ENCODE results near the gene OR56A5.
A peak's percentile ranks its signal among the peaks of the same experiment; 100 is the strongest.

The OR56A5 gene

GRCh38 chr11:6006846-6007245 lies 38.6 kb upstream of the OR56A5 start, which contains the start of gene OR56A4:
Gene OR56A4, minus strand, starts transcription at chr11:6006946. Its CDS starts 3,954 bp downstream, at chr11:6002992.
- Histone ChIP-seq H3K36me3 (ENCODE audit: control insufficient read depth in 2 of 2, insufficient read depth in 1 of 2, low read length in 2 of 2) (no peaks in the 10 kb centered on the region), H3K4me1 (ENCODE audit: control insufficient read depth, insufficient read depth, low read length) (no peaks in the 10 kb centered on the region), H3K27ac (ENCODE audit: extremely low read depth, low read depth, low read length) (no peak within 1 kb of the TSS), H3K9me3 (ENCODE audit: control insufficient read depth, insufficient read depth, low read depth, low read length) (no peaks in the 10 kb centered on the region), H3K4me3 (ENCODE audit: low read depth, low read length) (no peak within 1 kb of the TSS)
- ChIA-PET CTCF (no interaction called here), POLR2A (no interaction called here)
- no peak for TF ChIP-seq IKZF3 (tag by site-specific recombination; IDR thresholded peaks at IDR 0.05)
- no peak for TF ChIP-seq ZNF843 (tag by site-specific recombination; IDR thresholded peaks at IDR 0.05)

- no peaks in the 10 kb centered on the region for H3K9me3 ChIP-seq (ENCODE audit: control insufficient read depth, insufficient read depth, low read depth, low read length)
- H3K27ac ChIP-seq (ENCODE audit: extremely low read depth, low read depth, low read length) = no peak overlapping the region
- ChIA-PET POLR2A (no interaction called here), CTCF (interaction anchor here (0.7 kb wide), 2 partner anchors 15 to 348 kb away, joined by 3 read pairs; no protein-coding TSS in a partner anchor)
- H3K36me3 ChIP-seq (ENCODE audit: control insufficient read depth in 2 of 2, insufficient read depth in 1 of 2, low read length in 2 of 2) = no peaks in the 10 kb centered on the region
- no peak overlapping the region for H3K4me3 ChIP-seq (ENCODE audit: low read depth, low read length)
- H3K4me1 ChIP-seq (ENCODE audit: control insufficient read depth, insufficient read depth, low read length) = no peaks in the 10 kb centered on the region
- TF ChIP-seq BCL11A (tag by site-specific recombination; IDR thresholded peaks at IDR 0.05; ENCODE audit: low read depth) (no peak), TCF7L2 (IDR thresholded peaks at IDR 0.05; ENCODE audit: borderline replicate concordance, low read depth, low read length) (no peak), ZNF549 (tag by site-specific recombination; IDR thresholded peaks at IDR 0.05) (no peak)
Observed at GRCh38 chr11:6006395-6006794, 38.1 kb upstream of the OR56A5 start.

- Histone ChIP-seq H3K9me3 (ENCODE audit: control insufficient read depth, insufficient read depth, low read depth, low read length) (no peaks in the 10 kb centered on the region), H3K27ac (ENCODE audit: extremely low read depth, low read depth, low read length) (no peak overlapping the region), H3K36me3 (ENCODE audit: control insufficient read depth in 2 of 2, insufficient read depth in 1 of 2, low read length in 2 of 2) (no peaks in the 10 kb centered on the region), H3K4me1 (ENCODE audit: control insufficient read depth, insufficient read depth, low read length) (no peaks in the 10 kb centered on the region), H3K4me3 (ENCODE audit: low read depth, low read length) (no peak overlapping the region)
- ChIA-PET CTCF (interaction anchor here (0.6 kb wide), 2 partner anchors 42 to 322 kb away, joined by 3 read pairs; no protein-coding TSS in a partner anchor), POLR2A (no interaction called here)
- TF ChIP-seq ZNF670 (tag by site-specific recombination; IDR thresholded peaks at IDR 0.05; ENCODE audit: low read depth) (no peak), ATF2 (tag by site-specific recombination; IDR thresholded peaks at IDR 0.05; ENCODE audit: low read depth) (peak; percentile 69)
Observed at GRCh38 chr11:6002202-6002699, 34.0 kb upstream of the OR56A5 start.

GRCh38 chr11:5994791-5995190 lies 26.5 kb upstream of the OR56A5 start:
- no peaks in the 10 kb centered on the region for H3K36me3 ChIP-seq (ENCODE audit: control insufficient read depth in 2 of 2, insufficient read depth in 1 of 2, low read length in 2 of 2)
- no peak overlapping the region for H3K27ac ChIP-seq (ENCODE audit: extremely low read depth, low read depth, low read length)
- ChIA-PET POLR2A (no interaction called here), CTCF (interaction anchor here (0.6 to 1.3 kb wide), 7 partner anchors 10 to 1291 kb away, joined by 3 to 4 read pairs (median 3); no protein-coding TSS in a partner anchor)
- H3K9me3 ChIP-seq (ENCODE audit: control insufficient read depth, insufficient read depth, low read depth, low read length) = no peaks in the 10 kb centered on the region
- no peak overlapping the region for H3K4me3 ChIP-seq (ENCODE audit: low read depth, low read length)
- no peaks in the 10 kb centered on the region for H3K4me1 ChIP-seq (ENCODE audit: control insufficient read depth, insufficient read depth, low read length)
- no peak for TF ChIP-seq ZNF561 (tag by site-specific recombination; IDR thresholded peaks at IDR 0.05; ENCODE audit: borderline replicate concordance)
- TF ChIP-seq ZNF585B (tag by site-specific recombination; IDR thresholded peaks at IDR 0.05) = no peak
- TF ChIP-seq ZNF394 (tag by site-specific recombination; IDR thresholded peaks at IDR 0.05; ENCODE audit: borderline replicate concordance) = no peak
- no peak for TF ChIP-seq ZNF610 (tag by site-specific recombination; IDR thresholded peaks at IDR 0.05; ENCODE audit: borderline replicate concordance)
- TF ChIP-seq ATF2 (tag by site-specific recombination; IDR thresholded peaks at IDR 0.05; ENCODE audit: low read depth) = no peak
- no peak for TF ChIP-seq PRDM2 (tag by site-specific recombination; IDR thresholded peaks at IDR 0.05; ENCODE audit: borderline replicate concordance)
- TF ChIP-seq ZNF157 (tag by site-specific recombination; IDR thresholded peaks at IDR 0.05) = no peak

All from HEK293 (cell line).